CD14-positive monocyte (primary cell): ENCODE data around the gene ZFHX3. TPM values are rescaled to one million over a fixed set of nuclear protein-coding genes. Genes with fewer than 3 reads are reported as not detected.

Experiments
- DNase-seq, 3 donors: peaks; one replicate each; pipeline ENCODE4 v3.0.0-alpha.2; 2011 to 2022
- H2AFZ ChIP-seq: 2 replicates; pipeline ENCODE4 v1.6.0; 2012; ENCODE audit warnings: mild to moderate bottlenecking, low read depth, low read length, inconsistent platforms; ENCODE audit not compliant: insufficient read depth, poor library complexity, severe bottlenecking
- H3K27ac ChIP-seq, 2 donors: 1 replicate in 1 of 2; 2 replicates in 1 of 2; pipeline ENCODE4 v1.5.1; 2012 to 2013; ENCODE audit warnings: low read length in 2 of 2, control low read depth in 1 of 2, inconsistent platforms in 1 of 2, low read depth in 1 of 2, mild to moderate bottlenecking in 1 of 2
- H3K27me3 ChIP-seq, 2 donors: one replicate each; pipeline versions ENCODE4 v1.6.0 to v1.6.1; 2011 to 2013; ENCODE audit warnings: low read length in 2 of 2; ENCODE audit not compliant: control insufficient read depth in 2 of 2, insufficient read depth in 2 of 2
- H3K36me3 ChIP-seq, 2 donors: replicated peaks in 1 of 2; 1 replicate in 1 of 2; 2 replicates in 1 of 2; pipeline versions ENCODE4 v1.5.1 to v1.6.1; 2012 to 2013; ENCODE audit warnings: low read length in 2 of 2, control low read depth in 1 of 2, inconsistent platforms in 1 of 2, mild to moderate bottlenecking in 1 of 2; ENCODE audit not compliant: insufficient read depth in 2 of 2, control insufficient read depth in 1 of 2
- H3K4me1 ChIP-seq, 2 donors: 1 replicate in 1 of 2; 2 replicates in 1 of 2; pipeline versions ENCODE4 v1.5.1 to v1.6.1; 2012 to 2013; ENCODE audit warnings: low read length in 2 of 2, control low read depth in 1 of 2, inconsistent platforms in 1 of 2, mild to moderate bottlenecking in 1 of 2, moderate library complexity in 1 of 2; ENCODE audit not compliant: insufficient read depth in 2 of 2, control insufficient read depth in 1 of 2
- H3K4me2 ChIP-seq: replicated peaks from 2 replicates; pipeline ENCODE3; 2012; ENCODE audit warnings: low read length, moderate library complexity, mild to moderate bottlenecking; ENCODE audit not compliant: poor library complexity, severe bottlenecking; ENCODE audit errors: extremely low read depth
- H3K4me3 ChIP-seq, 3 experiments: fragments of 200-600 bp in 1 of 3; sonication (generic) in 1 of 3; replicated peaks in 1 of 3; 1 replicate in 2 of 3; 2 replicates in 1 of 3; pipeline ENCODE4 v1.5.1; 2011 to 2013; ENCODE audit warnings: low read length in 3 of 3, mild to moderate bottlenecking in 3 of 3, control low read depth in 2 of 3, low read depth in 2 of 3, inconsistent platforms in 1 of 3, moderate library complexity in 1 of 3
- H3K79me2 ChIP-seq: 2 replicates; pipeline ENCODE4 v1.6.0; 2012; ENCODE audit warnings: mild to moderate bottlenecking, control low read depth, inconsistent platforms, low read length, moderate library complexity; ENCODE audit not compliant: insufficient read depth
- H3K9ac ChIP-seq: 2 replicates; pipeline ENCODE4 v1.6.0; 2017; ENCODE audit warnings: low read length, mild to moderate bottlenecking; ENCODE audit not compliant: insufficient read depth, poor library complexity, severe bottlenecking
- H3K9me3 ChIP-seq, 2 donors: replicated peaks in 1 of 2; 1 replicate in 1 of 2; 2 replicates in 1 of 2; pipeline versions ENCODE4 v1.5.1 to v1.6.1; 2012 to 2013; ENCODE audit warnings: low read length in 2 of 2, control low read depth in 1 of 2; ENCODE audit not compliant: control insufficient read depth in 1 of 2, insufficient read depth in 1 of 2
- H4K20me1 ChIP-seq: 2 replicates; pipeline ENCODE4 v1.6.0; 2012; ENCODE audit warnings: mild to moderate bottlenecking, low read length, control low read depth, moderate library complexity; ENCODE audit not compliant: insufficient read depth
- H3K27ac Mint-ChIP-seq, 7 donors: one replicate each; pipeline ENCODE4 v1.8.0; 2020; ENCODE audit warnings: mild to moderate bottlenecking in 7 of 7, mixed read lengths in 7 of 7, moderate library complexity in 6 of 7, inconsistent platforms in 2 of 7
- H3K27me3 Mint-ChIP-seq, 3 donors: one replicate each; pipeline ENCODE4 v1.8.0; 2021 to 2022; ENCODE audit warnings: low read depth in 3 of 3, mild to moderate bottlenecking in 3 of 3, mixed read lengths in 3 of 3, moderate library complexity in 3 of 3, inconsistent platforms in 1 of 3
- H3K36me3 Mint-ChIP-seq, 2 donors: one replicate each; pipeline ENCODE4 v1.8.0; 2020; ENCODE audit warnings: mixed read lengths in 2 of 2, inconsistent platforms in 1 of 2, mild to moderate bottlenecking in 1 of 2
- H3K4me1 Mint-ChIP-seq: one replicate; pipeline ENCODE4 v1.8.0; 2020; ENCODE audit warnings: mild to moderate bottlenecking, mixed read lengths
- H3K4me3 Mint-ChIP-seq, 2 donors: one replicate each; pipeline ENCODE4 v1.8.0; 2020; ENCODE audit warnings: mild to moderate bottlenecking in 2 of 2, mixed read lengths in 2 of 2, moderate library complexity in 1 of 2
- H3K9me3 Mint-ChIP-seq, 7 donors: one replicate each; pipeline ENCODE4 v1.8.0; 2020 to 2022; ENCODE audit warnings: mixed read lengths in 7 of 7, mild to moderate bottlenecking in 6 of 7, moderate library complexity in 6 of 7, inconsistent platforms in 2 of 7
- CTCF ChIP-seq: fragments of 200-600 bp; IDR thresholded peaks from one replicate; pipeline ENCODE4 v1.8.0; 2022; ENCODE audit warnings: antibody characterized with exemption, mild to moderate bottlenecking
- whole genome bisulfite sequencing: methylation state at CpG from one replicate; pipeline ENCODE4 v1.1.5; 2013; ENCODE audit warnings: missing lambda C conversion rate; ENCODE audit not compliant: insufficient coverage; 5-methylcytosine and 5-hydroxymethylcytosine counted together
- intact Hi-C, 2 donors: fragments of 100-400 bp; cut with micrococcal nuclease; formaldehyde crosslinking; loops; one replicate each; pipeline versions ENCODE4 v1.15.0 to v1.15.1; 2023
- polyA plus RNA-seq, 3 donors: library from polyadenylated mRNA; depleted of rRNA in 1 of 3; unstranded in 2 of 3; stranded (reverse) in 1 of 3; fragments of 300-500 nt in 2 of 3; fragments of >200 nt in 1 of 3; fragmentation: Illumina TruSeq in 2 of 3; gene quantifications; 1 replicate in 2 of 3; 2 replicates in 1 of 3; pipeline ENCODE4 v1.2.3, GENCODE V29; 2012 to 2021

Gene ZFHX3
- polyA plus RNA-seq, 3 donors = 0.42 to 4.2 (median 0.43) TPM

DNA sequence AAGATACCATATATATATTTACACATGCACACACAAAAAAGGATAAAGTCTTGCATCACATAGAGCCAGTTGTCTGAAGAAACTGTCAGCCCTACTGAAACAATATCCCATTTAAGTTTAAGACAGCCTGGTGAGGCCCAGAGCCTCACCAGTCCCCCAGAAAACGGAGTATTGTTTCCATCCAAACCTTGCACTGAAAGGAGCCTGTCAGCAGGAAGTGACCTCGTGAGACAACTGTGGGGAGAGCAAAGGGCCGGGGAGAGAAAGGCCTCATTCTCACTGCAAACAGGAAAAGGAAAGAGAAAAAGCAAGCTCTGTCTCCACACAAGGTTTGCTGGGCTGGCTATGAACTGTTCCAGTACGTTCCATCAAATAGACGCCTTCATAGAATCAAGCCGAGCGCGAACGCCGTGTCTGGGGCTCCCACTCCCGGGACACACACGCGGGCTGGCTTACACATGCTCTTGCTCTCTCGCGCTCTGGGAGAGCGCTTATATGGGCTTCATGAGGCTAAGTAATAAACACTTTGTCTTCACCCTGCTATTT, 44.4 kb upstream of the ZFHX3 start:
- Mint-ChIP-seq H3K27ac (peak overlapping the region in 2 of 7 donors; percentile 30 to 72), H3K27me3 (peaks cover 0 to 7% (median 5%) of the 10 kb centered on the region in 3 donors), H3K36me3 (no peaks in the 10 kb centered on the region), H3K9me3 (no peaks in the 10 kb centered on the region), H3K4me1 (peaks cover 14% of the 10 kb centered on the region), H3K4me3 (no peak overlapping the region)
- H3K27me3 ChIP-seq = no peaks in the 10 kb centered on the region
- H4K20me1 ChIP-seq = no peaks in the 10 kb centered on the region
- intact Hi-C loops = no loop called here
- no peaks in the 10 kb centered on the region for H3K36me3 ChIP-seq
- H2AFZ ChIP-seq = peak overlapping the region; percentile 16
- H3K9me3 ChIP-seq = no peaks in the 10 kb centered on the region
- 96% methylated on average over 13 of the region's 16 CpGs for WGBS
- no peak overlapping the region for H3K4me3 ChIP-seq
- no peak for DNase-seq
- H3K79me2 ChIP-seq = no peaks in the 10 kb centered on the region
- no peak overlapping the region for H3K27ac ChIP-seq
- H3K4me2 ChIP-seq = no peak overlapping the region
- peaks cover 5 to 19% of the 10 kb centered on the region in 2 donors for H3K4me1 ChIP-seq
- no peak for TF ChIP-seq CTCF
- H3K9ac ChIP-seq = no peak overlapping the region

GRCh38 chr16:73091174-73091573, 43.2 kb upstream of the ZFHX3 start:
- no peaks in the 10 kb centered on the region for H4K20me1 ChIP-seq
- peaks cover 0 to 7% (median 5%) of the 10 kb centered on the region in 3 donors for H3K27me3 Mint-ChIP-seq
- no peak overlapping the region for H3K27ac ChIP-seq
- peaks cover 16 to 26% of the 10 kb centered on the region in 2 donors for H3K4me1 ChIP-seq
- H2AFZ ChIP-seq = no peak overlapping the region
- H3K4me3 Mint-ChIP-seq = no peak overlapping the region
- 100% methylated on average over 7 of the region's 8 CpGs for WGBS
- H3K4me2 ChIP-seq = no peak overlapping the region
- no peaks in the 10 kb centered on the region for H3K79me2 ChIP-seq
- peaks cover 23% of the 10 kb centered on the region for H3K4me1 Mint-ChIP-seq
- H3K9me3 Mint-ChIP-seq = no peaks in the 10 kb centered on the region
- H3K9ac ChIP-seq = no peak overlapping the region
- no peak for TF ChIP-seq CTCF
- H3K27ac Mint-ChIP-seq = no peak overlapping the region
- H3K27me3 ChIP-seq = no peaks in the 10 kb centered on the region
- DNase-seq = no peak
- H3K9me3 ChIP-seq = no peaks in the 10 kb centered on the region
- intact Hi-C loops = no loop called here
- no peaks in the 10 kb centered on the region for H3K36me3 Mint-ChIP-seq
- no peaks in the 10 kb centered on the region for H3K36me3 ChIP-seq
- H3K4me3 ChIP-seq = no peak overlapping the region
